Measurements from ENCODE around the gene PKN1.

The PKN1 gene

GRCh38 chr19:14482172-14482941, 49.3 kb downstream of the PKN1 start:
- no peak overlapping the region for H3K27ac ChIP-seq (ENCODE audit: insufficient read depth, low read length, poor library complexity, severe bottlenecking)
- H3K4me1 ChIP-seq (ENCODE audit: control insufficient read depth, insufficient read depth, low read length, poor library complexity, severe bottlenecking) = no peaks in the 10 kb centered on the region
- peaks cover 11% of the 10 kb centered on the region for H3K36me3 ChIP-seq (ENCODE audit: control insufficient read depth, insufficient read depth, low read length)
- no peak overlapping the region for H3K4me3 ChIP-seq (ENCODE audit: insufficient read depth, low read depth, low read length, poor library complexity, severe bottlenecking)
- H3K9me3 ChIP-seq (ENCODE audit: control insufficient read depth, low read length) = no peaks in the 10 kb centered on the region
- DNase-seq = no peak
- H3K27me3 ChIP-seq (replicated peaks; ENCODE audit: control insufficient read depth, insufficient read depth, low read length, poor library complexity, severe bottlenecking) = no peaks in the 10 kb centered on the region

DNA sequence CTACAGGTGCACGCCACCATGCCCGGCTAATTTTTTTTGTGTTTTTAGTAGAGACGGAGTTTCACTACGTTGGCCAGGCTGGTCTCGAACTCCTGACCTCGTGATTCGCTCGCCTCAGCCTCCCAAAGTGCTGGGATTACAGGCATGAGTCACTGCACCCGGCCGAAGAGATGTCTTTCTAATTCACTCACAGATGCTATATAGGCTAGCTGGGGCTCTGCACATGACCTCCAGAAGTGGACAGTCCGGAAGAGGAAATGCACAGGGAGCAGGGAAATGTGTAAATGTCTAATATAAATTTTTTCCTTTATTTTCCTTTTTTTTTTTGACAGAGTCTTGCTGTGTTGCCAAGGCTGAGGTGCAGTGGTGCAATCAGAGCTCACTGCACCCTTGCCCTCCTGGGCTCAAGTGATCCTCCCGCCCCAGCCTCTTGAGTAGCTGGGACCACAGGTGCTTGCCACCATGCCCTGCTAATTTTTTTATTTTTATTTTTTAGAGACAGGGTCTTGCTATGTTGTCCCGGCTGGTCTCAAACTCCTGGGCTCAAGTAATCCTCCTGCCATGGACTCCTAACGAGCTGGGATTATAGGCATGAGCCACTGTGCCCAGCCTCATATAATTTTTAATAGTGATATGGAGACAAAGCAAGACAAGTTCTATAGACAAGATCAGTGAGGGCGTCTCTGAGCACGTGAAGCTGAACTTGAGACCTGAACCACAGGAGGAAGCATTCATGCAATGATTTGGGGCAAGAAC, 54.4 kb downstream of the PKN1 start:
- no peak overlapping the region for H3K4me3 ChIP-seq (ENCODE audit: insufficient read depth, low read depth, low read length, poor library complexity, severe bottlenecking)
- H3K9me3 ChIP-seq (ENCODE audit: control insufficient read depth, low read length) = no peaks in the 10 kb centered on the region
- DNase-seq = no peak
- no peaks in the 10 kb centered on the region for H3K4me1 ChIP-seq (ENCODE audit: control insufficient read depth, insufficient read depth, low read length, poor library complexity, severe bottlenecking)
- no peak overlapping the region for H3K27ac ChIP-seq (ENCODE audit: insufficient read depth, low read length, poor library complexity, severe bottlenecking)
- no peaks in the 10 kb centered on the region for H3K27me3 ChIP-seq (replicated peaks; ENCODE audit: control insufficient read depth, insufficient read depth, low read length, poor library complexity, severe bottlenecking)
- H3K36me3 ChIP-seq (ENCODE audit: control insufficient read depth, insufficient read depth, low read length) = no peaks in the 10 kb centered on the region

- Histone ChIP-seq H3K4me1 (ENCODE audit: control insufficient read depth, insufficient read depth, low read length, poor library complexity, severe bottlenecking) (peaks cover 6% of the 10 kb centered on the region), H3K4me3 (ENCODE audit: insufficient read depth, low read depth, low read length, poor library complexity, severe bottlenecking) (no peak overlapping the region), H3K36me3 (ENCODE audit: control insufficient read depth, insufficient read depth, low read length) (no peaks in the 10 kb centered on the region), H3K27ac (ENCODE audit: insufficient read depth, low read length, poor library complexity, severe bottlenecking) (no peak overlapping the region), H3K27me3 (replicated peaks; ENCODE audit: control insufficient read depth, insufficient read depth, low read length, poor library complexity, severe bottlenecking) (no peaks in the 10 kb centered on the region), H3K9me3 (ENCODE audit: control insufficient read depth, low read length) (no peaks in the 10 kb centered on the region)
- no peak for DNase-seq
Measured at GRCh38 chr19:14492756-14493337, 59.7 kb downstream of the PKN1 start.

GRCh38 chr19:14494411-14494810, 61.3 kb downstream of the PKN1 start:
- DNase-seq = no peak
- H3K27me3 ChIP-seq (replicated peaks; ENCODE audit: control insufficient read depth, insufficient read depth, low read length, poor library complexity, severe bottlenecking) = no peaks in the 10 kb centered on the region
- no peaks in the 10 kb centered on the region for H3K36me3 ChIP-seq (ENCODE audit: control insufficient read depth, insufficient read depth, low read length)
- peaks cover 6% of the 10 kb centered on the region for H3K4me1 ChIP-seq (ENCODE audit: control insufficient read depth, insufficient read depth, low read length, poor library complexity, severe bottlenecking)
- no peak overlapping the region for H3K27ac ChIP-seq (ENCODE audit: insufficient read depth, low read length, poor library complexity, severe bottlenecking)
- no peak overlapping the region for H3K4me3 ChIP-seq (ENCODE audit: insufficient read depth, low read depth, low read length, poor library complexity, severe bottlenecking)
- H3K9me3 ChIP-seq (ENCODE audit: control insufficient read depth, low read length) = no peaks in the 10 kb centered on the region

DNA sequence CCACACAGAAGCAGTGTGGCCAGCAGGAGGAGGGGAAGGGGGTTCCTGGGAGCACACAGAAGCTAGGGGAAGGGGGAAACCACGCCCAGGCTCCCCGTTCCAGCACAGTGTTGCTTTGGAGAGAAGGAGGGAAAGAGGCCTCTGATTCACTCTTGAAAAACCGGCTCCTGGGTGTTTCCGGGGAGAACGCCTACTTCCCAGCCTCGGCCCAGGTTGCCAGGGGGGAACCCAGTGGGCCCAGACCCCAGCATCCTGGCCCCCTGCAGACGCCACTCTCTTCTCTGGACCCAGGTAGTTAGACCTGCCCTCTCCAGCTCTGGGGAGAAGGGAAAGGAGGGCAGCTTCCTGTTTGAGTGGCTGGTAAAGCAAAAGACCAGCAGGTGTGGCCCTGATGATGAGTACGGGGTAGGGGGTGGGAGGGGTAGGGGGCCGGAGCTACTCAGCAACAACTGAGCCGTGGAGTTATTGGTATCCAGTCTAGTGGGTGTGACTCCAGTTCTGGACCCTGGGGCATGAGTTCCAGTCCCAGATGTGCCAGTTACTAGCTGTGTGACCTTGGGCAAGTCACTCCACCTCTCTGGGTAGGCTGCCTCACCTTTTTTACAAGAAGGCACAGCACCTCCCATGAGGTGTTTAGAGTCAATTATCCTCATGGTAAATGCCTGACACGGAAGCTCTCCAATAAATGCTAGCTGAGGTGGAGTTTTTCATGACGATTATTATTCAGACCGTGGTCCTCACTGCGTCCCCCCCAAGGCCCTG, 62.0 kb downstream of the PKN1 start:
- DNase-seq = no peak
- no peaks in the 10 kb centered on the region for H3K9me3 ChIP-seq (ENCODE audit: control insufficient read depth, low read length)
- H3K27ac ChIP-seq (ENCODE audit: insufficient read depth, low read length, poor library complexity, severe bottlenecking) = peak overlapping the region; percentile 37
- H3K4me1 ChIP-seq (ENCODE audit: control insufficient read depth, insufficient read depth, low read length, poor library complexity, severe bottlenecking) = peaks cover 6% of the 10 kb centered on the region
- no peaks in the 10 kb centered on the region for H3K36me3 ChIP-seq (ENCODE audit: control insufficient read depth, insufficient read depth, low read length)
- H3K4me3 ChIP-seq (ENCODE audit: insufficient read depth, low read depth, low read length, poor library complexity, severe bottlenecking) = peak overlapping the region; percentile 50
- H3K27me3 ChIP-seq (replicated peaks; ENCODE audit: control insufficient read depth, insufficient read depth, low read length, poor library complexity, severe bottlenecking) = no peaks in the 10 kb centered on the region

DNA sequence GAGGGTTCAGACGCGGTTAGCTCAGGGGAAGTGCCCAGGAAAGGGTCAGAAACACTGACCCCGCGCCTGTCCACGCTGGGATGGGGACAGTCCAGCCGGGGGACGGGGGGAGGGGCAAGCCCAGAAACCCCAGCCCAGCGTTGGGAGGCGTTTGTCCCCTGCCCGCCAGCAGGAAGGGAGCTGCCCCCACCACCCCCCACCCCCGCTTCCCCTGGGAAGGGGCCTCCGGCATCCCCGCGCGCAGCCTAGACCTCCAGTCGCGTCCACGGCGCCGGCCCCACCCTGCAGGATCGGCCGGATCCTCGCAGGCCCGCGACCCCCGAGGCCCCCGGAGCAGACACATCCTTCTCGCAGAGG, 62.5 kb downstream of the PKN1 start:
- H3K27ac ChIP-seq (ENCODE audit: insufficient read depth, low read length, poor library complexity, severe bottlenecking) = peak overlapping the region; percentile 37
- no peaks in the 10 kb centered on the region for H3K36me3 ChIP-seq (ENCODE audit: control insufficient read depth, insufficient read depth, low read length)
- DNase-seq = no peak
- no peaks in the 10 kb centered on the region for H3K9me3 ChIP-seq (ENCODE audit: control insufficient read depth, low read length)
- no peaks in the 10 kb centered on the region for H3K27me3 ChIP-seq (replicated peaks; ENCODE audit: control insufficient read depth, insufficient read depth, low read length, poor library complexity, severe bottlenecking)
- H3K4me3 ChIP-seq (ENCODE audit: insufficient read depth, low read depth, low read length, poor library complexity, severe bottlenecking) = peak overlapping the region; percentile 50
- H3K4me1 ChIP-seq (ENCODE audit: control insufficient read depth, insufficient read depth, low read length, poor library complexity, severe bottlenecking) = peaks cover 6% of the 10 kb centered on the region

DNA sequence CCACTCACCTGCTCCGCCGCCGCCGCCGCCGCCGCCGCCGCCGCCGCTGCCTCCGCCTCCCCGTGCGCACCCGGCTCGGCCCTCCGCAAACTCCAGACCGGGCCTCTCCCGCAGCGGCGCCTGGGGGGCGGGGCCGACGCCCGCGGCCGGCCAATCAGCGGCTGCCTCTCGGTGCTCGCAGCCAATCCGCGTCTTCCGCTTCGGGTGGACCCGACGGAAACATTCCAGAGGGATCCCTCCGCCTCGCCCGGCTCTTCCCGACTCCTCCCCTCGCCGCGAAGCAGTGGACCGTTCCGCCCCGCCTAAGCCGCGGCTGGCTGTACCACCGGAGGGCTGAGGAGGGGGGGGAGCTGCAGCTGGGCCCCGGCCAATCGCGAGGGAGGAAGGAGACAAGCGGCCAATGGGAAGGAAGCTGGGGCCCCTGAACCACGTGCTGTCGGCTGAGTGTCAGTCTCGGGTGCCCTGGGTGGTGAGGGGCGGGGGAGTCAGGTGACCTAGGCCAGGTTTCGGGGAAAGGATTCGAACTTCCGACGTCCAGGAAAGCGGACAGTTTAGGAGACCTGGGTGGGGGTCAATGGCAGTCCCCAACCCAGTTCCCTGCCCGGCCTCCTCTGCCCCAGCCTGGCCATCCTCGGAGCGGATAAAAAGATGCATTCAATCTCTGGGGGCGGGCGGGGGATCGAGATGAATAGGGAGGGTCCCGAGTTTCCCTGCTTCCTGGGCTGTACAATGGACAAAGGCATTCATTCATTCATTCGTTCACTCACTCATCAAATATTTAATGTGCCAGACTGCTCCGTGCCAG, 63.1 kb downstream of the PKN1 start, which contains the start of gene GIPC1:
TSS of gene GIPC1 (minus strand) at position 99 of the 805 bp plus-strand sequence. CDS start 13,151 bp downstream, outside the sequence.
- H3K27ac ChIP-seq (ENCODE audit: insufficient read depth, low read length, poor library complexity, severe bottlenecking) = peak within 1 kb of the TSS; percentile 49
- DNase-seq = peak; percentile 67 to 78 (median 78)
- no peaks in the 10 kb centered on the region for H3K9me3 ChIP-seq (ENCODE audit: control insufficient read depth, low read length)
- H3K4me1 ChIP-seq (ENCODE audit: control insufficient read depth, insufficient read depth, low read length, poor library complexity, severe bottlenecking) = peaks cover 6% of the 10 kb centered on the region
- no peaks in the 10 kb centered on the region for H3K27me3 ChIP-seq (replicated peaks; ENCODE audit: control insufficient read depth, insufficient read depth, low read length, poor library complexity, severe bottlenecking)
- H3K4me3 ChIP-seq (ENCODE audit: insufficient read depth, low read depth, low read length, poor library complexity, severe bottlenecking) = peak within 1 kb of the TSS; percentile 50
- H3K36me3 ChIP-seq (ENCODE audit: control insufficient read depth, insufficient read depth, low read length) = no peaks in the 10 kb centered on the region

DNA sequence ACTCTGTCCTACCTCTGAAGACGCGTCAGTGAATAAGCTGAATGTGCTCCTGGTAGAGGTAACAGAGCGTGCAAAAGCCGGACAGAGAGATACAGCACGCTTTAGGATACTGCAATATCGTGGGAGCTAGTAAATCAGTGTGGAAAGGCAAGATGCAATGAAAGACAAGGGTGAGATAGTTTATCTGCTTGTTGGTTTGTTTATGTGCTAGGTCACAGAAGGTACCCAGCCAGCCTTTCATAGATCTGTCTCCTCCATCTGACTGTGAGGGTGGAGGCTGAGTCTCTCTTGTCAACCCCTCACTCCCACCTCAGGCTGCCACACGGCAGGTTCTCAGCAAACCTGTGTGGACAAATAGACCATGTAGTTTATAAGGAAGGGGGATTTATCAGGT, 63.7 kb downstream of the PKN1 start:
- no peaks in the 10 kb centered on the region for H3K36me3 ChIP-seq (ENCODE audit: control insufficient read depth, insufficient read depth, low read length)
- H3K4me3 ChIP-seq (ENCODE audit: insufficient read depth, low read depth, low read length, poor library complexity, severe bottlenecking) = no peak overlapping the region
- no peak for DNase-seq
- H3K9me3 ChIP-seq (ENCODE audit: control insufficient read depth, low read length) = no peaks in the 10 kb centered on the region
- no peak overlapping the region for H3K27ac ChIP-seq (ENCODE audit: insufficient read depth, low read length, poor library complexity, severe bottlenecking)
- no peaks in the 10 kb centered on the region for H3K27me3 ChIP-seq (replicated peaks; ENCODE audit: control insufficient read depth, insufficient read depth, low read length, poor library complexity, severe bottlenecking)
- H3K4me1 ChIP-seq (ENCODE audit: control insufficient read depth, insufficient read depth, low read length, poor library complexity, severe bottlenecking) = peaks cover 6% of the 10 kb centered on the region

DNA sequence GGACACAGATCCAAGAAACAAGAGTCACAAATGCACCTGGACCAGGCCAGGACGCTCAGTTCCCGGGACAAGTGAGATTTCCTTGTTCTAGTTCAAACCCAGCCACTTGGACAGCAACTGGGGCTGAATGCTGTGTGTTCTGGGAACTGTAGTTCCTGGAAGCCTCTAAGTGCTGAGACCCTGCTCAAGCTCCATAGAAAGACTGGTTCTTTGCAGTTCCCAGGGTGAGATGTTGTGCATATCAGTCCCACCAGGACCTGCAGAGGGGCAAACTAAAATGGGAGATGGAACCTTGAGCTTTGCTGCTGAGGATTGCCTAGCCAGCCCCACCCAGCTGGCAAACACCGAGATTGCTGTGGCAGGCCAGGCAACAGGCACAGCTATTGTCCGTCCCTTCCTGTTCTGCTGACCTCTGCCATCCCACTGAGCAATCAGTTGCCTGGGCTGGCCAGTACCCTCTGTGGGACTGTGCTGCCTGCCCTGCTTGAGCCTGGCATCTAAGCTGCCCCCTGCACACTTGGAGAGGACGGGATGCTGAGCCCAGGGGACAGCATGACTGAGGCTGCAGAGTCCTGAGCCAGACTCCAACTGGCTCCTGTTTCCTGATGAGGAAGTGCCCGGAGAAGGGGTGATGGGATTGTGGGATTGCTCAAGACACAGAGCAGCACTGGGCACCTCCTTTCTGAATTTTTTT, 64.3 kb downstream of the PKN1 start:
- H3K4me1 ChIP-seq (ENCODE audit: control insufficient read depth, insufficient read depth, low read length, poor library complexity, severe bottlenecking) = peaks cover 6% of the 10 kb centered on the region
- H3K27ac ChIP-seq (ENCODE audit: insufficient read depth, low read length, poor library complexity, severe bottlenecking) = no peak overlapping the region
- no peaks in the 10 kb centered on the region for H3K36me3 ChIP-seq (ENCODE audit: control insufficient read depth, insufficient read depth, low read length)
- no peak for DNase-seq
- H3K9me3 ChIP-seq (ENCODE audit: control insufficient read depth, low read length) = no peaks in the 10 kb centered on the region
- no peaks in the 10 kb centered on the region for H3K27me3 ChIP-seq (replicated peaks; ENCODE audit: control insufficient read depth, insufficient read depth, low read length, poor library complexity, severe bottlenecking)
- no peak overlapping the region for H3K4me3 ChIP-seq (ENCODE audit: insufficient read depth, low read depth, low read length, poor library complexity, severe bottlenecking)
